Endothelial cell of umbilical vein (primary cell): ENCODE data around the gene SCYL3.

Source experiments
- CTCF ChIP-seq, 2 donors: IDR thresholded peaks; 1 replicate in 1 of 2; 2 replicates in 1 of 2; pipeline ENCODE4 v1.5.1; 2011; ENCODE audit warnings: low read length in 2 of 2, mild to moderate bottlenecking in 2 of 2, moderate library complexity in 2 of 2, control low read depth in 1 of 2, inconsistent platforms in 1 of 2, low read depth in 1 of 2; ENCODE audit not compliant: insufficient read depth in 1 of 2; ENCODE audit errors: extremely low read depth in 1 of 2
- POLR2A ChIP-seq: IDR thresholded peaks from 2 replicates; pipeline ENCODE4 v1.6.1; 2012; ENCODE audit warnings: low read depth, mild to moderate bottlenecking, control low read depth, low read length

GRCh38 chr1:169878498-169878897 is 15.2 kb downstream of the SCYL3 start:
- TF ChIP-seq POLR2A (no peak), CTCF (IDR thresholded peaks at IDR 0.05; ENCODE audit: extremely low read depth in 1 of 2, insufficient read depth in 1 of 2, low read depth in 1 of 2, low read length in 2 of 2) (no peak)
